ENCODE measurements around the gene WDR6.

The WDR6 gene

GRCh38 chr3:49007068-49007770, at the start of gene WDR6:
Gene WDR6, plus strand, starts transcription at chr3:49007391. Its CDS starts 41 bp downstream, at chr3:49007432.
- peak; percentile 79 to 94 for DNase-seq

- DNase-seq = no peak
Observed at GRCh38 chr3:48960841-48961413, 46.3 kb upstream of the WDR6 start.

DNA sequence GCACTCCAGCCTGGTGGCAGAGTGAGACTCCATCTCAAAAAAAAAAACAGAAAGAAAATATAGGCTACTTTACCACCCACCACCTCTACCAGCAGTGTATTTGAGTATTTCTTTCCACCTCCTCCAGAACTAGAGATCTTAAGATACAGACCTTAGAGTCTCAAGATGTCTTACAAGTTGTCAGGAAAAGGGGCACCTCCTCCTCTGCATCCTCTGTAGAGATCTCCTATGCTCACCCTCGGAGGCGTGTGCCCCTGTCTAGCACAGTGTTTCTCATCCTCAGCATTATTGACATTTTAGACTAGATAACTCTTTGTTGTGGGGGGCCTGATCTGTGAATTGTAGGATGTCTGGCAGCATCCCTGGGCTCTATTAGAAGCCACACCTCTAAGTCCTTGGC, 44.9 kb upstream of the WDR6 start:
- DNase-seq = no peak

GRCh38 chr3:48962939-48963338, 44.3 kb upstream of the WDR6 start:
- DNase-seq = no peak

GRCh38 chr3:48963591-48963990, 43.6 kb upstream of the WDR6 start:
- no peak for DNase-seq

- no peak for DNase-seq
Observed at GRCh38 chr3:48966367-48966766, 40.8 kb upstream of the WDR6 start.

GRCh38 chr3:48966876-48967361, 40.3 kb upstream of the WDR6 start:
- no peak for DNase-seq

- DNase-seq = no peak
Observed at GRCh38 chr3:48970586-48970985, 36.6 kb upstream of the WDR6 start.

DNA sequence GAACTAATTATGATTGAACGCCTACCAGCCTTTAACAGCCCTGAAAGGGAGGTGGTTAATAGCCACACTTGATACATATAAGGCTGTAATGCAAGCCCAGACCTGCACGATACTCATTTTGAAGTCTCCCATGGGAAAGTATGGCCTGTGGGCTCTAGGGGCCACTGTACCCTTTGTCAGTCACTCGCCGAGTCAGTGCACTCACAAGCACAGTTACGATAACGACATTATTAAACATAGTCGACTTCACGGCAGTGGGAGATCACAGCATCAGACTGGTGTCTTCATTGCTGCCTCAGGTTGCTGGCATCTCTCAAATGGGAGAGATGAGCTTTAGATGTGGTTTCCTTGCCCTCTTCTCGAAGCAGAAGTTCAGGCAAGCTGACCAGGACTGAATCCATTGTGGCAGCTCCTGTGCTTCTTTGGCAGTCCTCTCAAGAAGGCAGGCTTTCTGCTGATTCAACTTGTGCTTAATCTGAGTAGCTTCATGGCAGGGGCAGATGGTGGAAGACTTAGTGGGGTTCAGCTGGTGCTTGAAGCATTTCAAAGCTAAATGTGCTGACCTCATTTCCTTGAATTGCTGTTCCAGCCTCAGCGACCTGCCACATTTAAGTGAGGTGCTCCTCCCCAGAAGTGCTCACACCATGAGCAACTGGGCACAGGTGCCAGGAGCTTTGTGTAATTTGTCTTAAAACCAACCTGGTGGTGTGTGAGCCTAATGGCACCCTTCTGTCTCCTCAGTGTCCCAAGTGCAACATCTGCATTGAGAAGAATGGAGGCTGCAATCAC, 32.9 kb upstream of the WDR6 start:
- no peak for DNase-seq

- no peak for DNase-seq
Observed at GRCh38 chr3:48979451-48979850, 27.7 kb upstream of the WDR6 start.

- DNase-seq = no peak
Observed at GRCh38 chr3:48980295-48980694, 26.9 kb upstream of the WDR6 start.

DNA sequence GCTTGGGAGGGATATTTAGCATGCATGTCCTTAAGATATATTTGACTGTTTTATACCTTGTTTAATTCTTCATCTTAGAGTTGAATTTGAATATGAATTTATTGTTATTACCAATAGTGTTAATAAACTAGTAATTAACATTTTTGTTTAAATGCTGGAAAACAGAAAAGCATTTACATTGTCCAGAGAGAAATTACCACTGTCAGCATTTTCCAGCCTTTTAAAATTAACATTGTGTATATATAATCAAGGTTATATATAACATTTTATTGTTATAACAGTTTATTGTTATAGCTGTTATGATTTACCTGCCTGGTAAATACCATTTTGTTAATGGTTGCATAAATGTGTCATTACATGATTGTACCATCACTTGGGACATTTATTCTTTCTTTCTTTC, 25.2 kb upstream of the WDR6 start:
- DNase-seq = no peak

DNA sequence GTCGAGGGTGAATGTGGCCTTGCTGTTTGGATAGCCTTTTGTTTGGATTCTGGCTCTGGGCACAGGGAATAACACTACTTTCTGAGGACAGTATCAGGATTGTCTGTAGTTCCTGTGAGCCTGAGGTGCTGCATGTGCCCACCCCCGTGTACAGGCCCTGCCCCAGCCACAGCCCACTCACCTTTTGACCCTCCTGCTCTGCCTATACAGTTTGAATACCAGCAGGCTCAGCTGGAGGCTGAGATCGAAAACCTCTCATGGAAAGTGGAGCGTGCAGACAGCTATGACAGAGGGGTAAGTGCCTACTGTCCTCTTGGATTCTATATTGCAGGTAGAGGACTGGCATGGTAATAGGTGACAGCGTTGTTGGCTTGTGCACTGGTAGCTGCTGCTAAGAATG, 24.5 kb upstream of the WDR6 start:
- DNase-seq = no peak

- no peak for DNase-seq
Observed at GRCh38 chr3:48983096-48983495, 24.1 kb upstream of the WDR6 start.

GRCh38 chr3:48984663-48985062, 22.5 kb upstream of the WDR6 start:
- DNase-seq = no peak

GRCh38 chr3:48985831-48986376, 21.3 kb upstream of the WDR6 start:
- DNase-seq = no peak

DNA sequence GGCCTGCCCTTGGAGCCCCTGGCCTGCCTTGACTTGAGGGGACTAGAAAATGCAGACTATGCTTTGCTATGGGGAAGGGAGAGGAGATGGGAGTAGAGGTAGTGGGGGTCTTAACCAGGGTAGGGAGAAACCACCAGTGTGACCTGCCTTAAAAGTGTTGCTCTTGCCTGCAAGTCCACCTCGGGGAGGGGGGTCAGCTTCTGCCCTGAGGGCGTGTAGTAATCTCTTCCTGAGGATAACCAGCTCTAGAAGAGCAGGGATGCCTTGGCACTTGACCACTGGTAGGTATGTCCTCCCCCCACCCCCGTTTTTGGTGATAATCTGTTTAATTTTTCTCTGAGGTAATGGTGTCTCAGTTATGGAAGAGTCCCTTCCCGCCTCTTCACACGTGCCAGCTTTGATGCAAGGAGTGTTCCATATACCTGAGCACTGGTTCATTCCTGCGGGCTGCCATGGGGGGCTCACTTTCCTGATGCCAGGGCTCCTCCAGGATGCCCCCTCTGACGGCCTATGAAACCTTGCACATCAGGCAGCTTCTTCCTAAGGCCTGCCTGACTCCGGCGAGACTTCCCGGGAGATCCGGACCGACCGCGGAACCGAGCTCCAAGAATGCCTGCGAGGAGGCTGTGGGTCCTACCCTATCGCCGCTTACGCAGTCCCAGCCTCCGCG, 17.9 kb upstream of the WDR6 start:
- no peak for DNase-seq

- peak; percentile 62 to 79 for DNase-seq
Observed at GRCh38 chr3:48989796-48990635, 17.2 kb upstream of the WDR6 start, which contains the start of gene P4HTM. Gene P4HTM, plus strand, starts transcription at chr3:48990241. Its CDS starts 16 bp downstream, at chr3:48990257.

DNA sequence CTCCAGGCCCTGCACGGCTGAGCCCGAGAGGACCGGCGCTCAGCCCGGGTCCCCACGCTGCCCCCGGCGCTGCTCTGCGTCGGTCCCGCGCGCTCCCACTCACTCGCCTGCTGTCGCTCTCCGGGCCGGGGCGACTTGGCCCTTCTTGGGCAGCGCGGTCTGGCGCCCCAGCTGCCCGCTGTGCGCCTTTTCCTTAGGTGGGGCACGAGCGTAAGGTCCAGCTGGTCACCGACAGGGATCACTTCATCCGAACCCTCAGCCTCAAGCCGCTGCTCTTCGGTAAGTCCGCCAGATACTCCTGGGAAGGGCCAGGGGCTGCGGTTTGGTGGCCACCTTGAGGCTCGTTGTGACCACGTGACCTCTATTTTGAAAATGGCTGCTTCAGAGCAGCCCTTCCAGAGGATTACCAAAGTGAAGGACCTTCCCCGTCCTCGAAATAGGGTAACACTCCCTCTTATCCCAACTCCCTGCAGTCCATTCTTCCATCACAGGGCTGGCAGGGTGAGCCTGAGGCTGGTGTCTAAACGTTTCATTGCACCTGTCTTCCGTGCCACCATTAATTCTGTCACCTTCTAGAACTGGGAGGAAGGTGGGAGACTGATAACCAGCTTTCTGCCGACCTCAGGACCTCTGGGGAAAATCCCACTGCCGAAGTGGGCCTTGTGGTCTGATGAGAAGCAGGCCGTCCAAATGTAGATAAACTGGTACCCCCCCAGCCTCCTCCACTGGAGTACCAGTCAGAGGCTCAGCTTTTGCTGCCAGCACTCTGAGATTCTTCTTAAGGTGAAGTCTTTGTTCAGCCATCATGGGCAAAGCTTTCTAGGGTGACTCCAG, 16.3 kb upstream of the WDR6 start:
- no peak for DNase-seq

- DNase-seq = no peak
Observed at GRCh38 chr3:48991851-48992545, 15.2 kb upstream of the WDR6 start.

All from SW 1271 (cell line).